GM23248 (cell line): ENCODE data around the gene RTN4.

Experiments
- EZH2 ChIP-seq: fragments of 200-600 bp; sonication (generic); IDR thresholded peaks from 2 replicates; pipeline ENCODE4 v1.6.1; 2018; ENCODE audit warnings: antibody characterized with exemption, mild to moderate bottlenecking; ENCODE audit not compliant: insufficient read depth, poor library complexity, severe bottlenecking
- EZH2phosphoT487 ChIP-seq: fragments of 200-600 bp; sonication (generic); IDR thresholded peaks from 2 replicates; pipeline ENCODE4 v1.6.1; 2018; ENCODE audit warnings: antibody characterized with exemption, moderate library complexity, mild to moderate bottlenecking, low read depth; ENCODE audit not compliant: insufficient read depth

DNA sequence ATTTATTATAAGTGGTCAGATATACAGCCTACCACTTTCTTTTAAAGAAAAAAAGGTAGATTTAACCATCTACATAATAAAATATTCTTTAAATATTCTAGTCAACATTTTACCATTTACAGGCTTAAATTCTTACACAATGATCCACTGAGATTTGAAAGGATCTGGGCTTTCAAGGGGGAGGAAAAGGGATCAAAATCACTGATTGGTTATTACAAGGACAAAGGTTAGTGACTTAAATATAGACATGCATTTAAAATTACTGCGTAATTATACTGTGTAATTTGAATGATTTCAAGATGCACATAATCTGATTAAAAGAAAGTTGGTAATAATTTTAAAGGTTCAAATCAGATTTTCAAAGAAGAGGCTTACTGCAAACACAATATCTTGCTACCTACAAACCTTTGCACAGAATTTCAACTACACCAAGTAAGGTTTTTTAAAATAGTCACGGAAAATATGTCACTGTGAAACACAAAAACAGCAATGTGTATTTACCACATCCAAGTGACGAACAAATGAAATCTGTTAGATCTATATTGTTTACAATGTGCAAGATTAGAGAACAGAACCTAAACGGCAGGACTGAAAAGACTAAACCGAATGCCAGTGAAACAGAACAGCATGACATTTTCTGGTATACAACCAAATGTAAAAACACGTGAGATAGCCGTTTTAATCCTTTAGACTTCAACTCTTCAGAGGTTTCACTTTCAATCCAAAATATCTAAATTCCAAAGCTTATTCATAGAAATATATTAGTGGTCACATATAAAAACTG is 40.8 kb downstream of the RTN4 start:
- TF ChIP-seq EZH2 (no peak), EZH2phosphoT487 (no peak)
